GM19372 (cell line): ENCODE measurements around the gene NYAP2.

Experiments
- ATAC-seq: cut with Tn5 transposase; IDR thresholded peaks from one replicate; pipeline ENCODE4 v1.9.1; 2021; ENCODE audit warnings: mild to moderate bottlenecking, low read depth, moderate library complexity; ENCODE audit not compliant: unreplicated experiment

NYAP2 gene

GRCh38 chr2:225399504-225399903 is at the start of gene NYAP2:
Gene NYAP2 (plus strand): TSS chr2:225399710. CDS start chr2:225408881, 9,171 bp downstream.
- ATAC-seq, result no peak

- no peak for ATAC-seq
Measured at GRCh38 chr2:225353579-225354085, 45.9 kb upstream of the NYAP2 start.

GRCh38 chr2:225354281-225354774 is 45.2 kb upstream of the NYAP2 start:
- ATAC-seq, result no peak

GRCh38 chr2:225355788-225356187 is 43.7 kb upstream of the NYAP2 start:
- no peak for ATAC-seq

- ATAC-seq, result no peak
Measured at GRCh38 chr2:225366731-225367130, 32.8 kb upstream of the NYAP2 start.

- ATAC-seq, result no peak
Measured at GRCh38 chr2:225367482-225367881, 32.0 kb upstream of the NYAP2 start.

GRCh38 chr2:225378984-225379383 is 20.5 kb upstream of the NYAP2 start:
- ATAC-seq, result no peak

GRCh38 chr2:225379856-225380255 is 19.7 kb upstream of the NYAP2 start:
- no peak for ATAC-seq

GRCh38 chr2:225381609-225382008 is 17.9 kb upstream of the NYAP2 start:
- no peak for ATAC-seq

- no peak for ATAC-seq
Measured at GRCh38 chr2:225398372-225398771, 1.1 kb upstream of the NYAP2 start.

GRCh38 chr2:225400060-225400511 is 576 bp downstream of the NYAP2 start:
- ATAC-seq, result no peak

GRCh38 chr2:225400546-225401400 is 1.3 kb downstream of the NYAP2 start:
- no peak for ATAC-seq

GRCh38 chr2:225402210-225402776 is 2.8 kb downstream of the NYAP2 start:
- no peak for ATAC-seq

- no peak for ATAC-seq
Measured at GRCh38 chr2:225411452-225411851, 11.9 kb downstream of the NYAP2 start.

- no peak for ATAC-seq
Measured at GRCh38 chr2:225413786-225414185, 14.3 kb downstream of the NYAP2 start.

- ATAC-seq, result no peak
Measured at GRCh38 chr2:225414902-225415301, 15.4 kb downstream of the NYAP2 start.

GRCh38 chr2:225415341-225415740 is 15.8 kb downstream of the NYAP2 start:
- ATAC-seq, result no peak

- no peak for ATAC-seq
Measured at GRCh38 chr2:225415792-225416191, 16.3 kb downstream of the NYAP2 start.

- ATAC-seq, result no peak
Measured at GRCh38 chr2:225416616-225417367, 17.3 kb downstream of the NYAP2 start.

- ATAC-seq, result no peak
Measured at GRCh38 chr2:225419033-225419432, 19.5 kb downstream of the NYAP2 start.

- ATAC-seq, result no peak
Measured at GRCh38 chr2:225422145-225422544, 22.6 kb downstream of the NYAP2 start.
